Measurements from ENCODE around the gene ZNF41. TPM values are rescaled to one million over a fixed set of nuclear protein-coding genes. Genes with fewer than 3 reads are reported as not detected.

ZNF41 gene
- total RNA-seq, 4 donors from 2014 or later, result 10.3 to 21.2 (median 16.1) TPM

- no peak for TF ChIP-seq CTCF (IDR thresholded peaks at IDR 0.05)
- TF ChIP-seq POLR2A (IDR thresholded peaks at IDR 0.05), result no peak
- H3K36me3 ChIP-seq, result peaks cover 0 to 40% (median 4%) of the 10 kb centered on the region in 3 donors
- no peaks in the 10 kb centered on the region for H3K4me1 ChIP-seq
- no peak overlapping the region for H3K27ac ChIP-seq
- no peak for DNase-seq
- peaks cover 0 to 11% (median 0%) of the 10 kb centered on the region in 4 donors for H3K9me3 ChIP-seq
- no peak overlapping the region for H3K4me3 ChIP-seq
- H3K27me3 ChIP-seq, result no peaks in the 10 kb centered on the region
These were observed 36.1 kb downstream of the ZNF41 start for GRCh38 chrX:47446971-47447370.

- Histone ChIP-seq H3K27me3 (no peaks in the 10 kb centered on the region), H3K36me3 (peaks cover 0 to 35% (median 4%) of the 10 kb centered on the region in 3 donors), H3K4me1 (no peaks in the 10 kb centered on the region), H3K4me3 (no peak overlapping the region), H3K27ac (no peak overlapping the region), H3K9me3 (peaks cover 0 to 11% (median 0%) of the 10 kb centered on the region in 4 donors)
- TF ChIP-seq POLR2A (IDR thresholded peaks at IDR 0.05) (no peak), CTCF (IDR thresholded peaks at IDR 0.05) (no peak)
- DNase-seq, result no peak
These were observed 36.6 kb downstream of the ZNF41 start for GRCh38 chrX:47446431-47446830.

- no peak for TF ChIP-seq POLR2A (IDR thresholded peaks at IDR 0.05)
- H3K36me3 ChIP-seq, result no peaks in the 10 kb centered on the region
- H3K27me3 ChIP-seq, result no peaks in the 10 kb centered on the region
- H3K4me3 ChIP-seq, result no peak overlapping the region
- H3K4me1 ChIP-seq, result no peaks in the 10 kb centered on the region
- no peak overlapping the region for H3K27ac ChIP-seq
- no peaks in the 10 kb centered on the region for H3K9me3 ChIP-seq
- DNase-seq, result no peak
These were observed 52.1 kb downstream of the ZNF41 start for GRCh38 chrX:47430925-47431324.

- Histone ChIP-seq H3K4me1 (no peaks in the 10 kb centered on the region), H3K9me3 (no peaks in the 10 kb centered on the region), H3K36me3 (no peaks in the 10 kb centered on the region), H3K27ac (no peak overlapping the region), H3K4me3 (no peak overlapping the region), H3K27me3 (no peaks in the 10 kb centered on the region)
- TF ChIP-seq POLR2A (IDR thresholded peaks at IDR 0.05) (no peak), CTCF (IDR thresholded peaks at IDR 0.05) (no peak)
- DNase-seq, result no peak
These were observed 60.6 kb downstream of the ZNF41 start for GRCh38 chrX:47422444-47422843.

- H3K27ac ChIP-seq, result no peak overlapping the region
- H3K4me1 ChIP-seq, result no peaks in the 10 kb centered on the region
- no peaks in the 10 kb centered on the region for H3K9me3 ChIP-seq
- no peak for DNase-seq
- no peaks in the 10 kb centered on the region for H3K27me3 ChIP-seq
- TF ChIP-seq CTCF (IDR thresholded peaks at IDR 0.05) (no peak), POLR2A (IDR thresholded peaks at IDR 0.05) (no peak)
- no peaks in the 10 kb centered on the region for H3K36me3 ChIP-seq
- no peak overlapping the region for H3K4me3 ChIP-seq
These were observed 62.1 kb downstream of the ZNF41 start for GRCh38 chrX:47420962-47421361.

- H3K27ac ChIP-seq, result no peak overlapping the region
- H3K36me3 ChIP-seq, result no peaks in the 10 kb centered on the region
- H3K4me1 ChIP-seq, result no peaks in the 10 kb centered on the region
- TF ChIP-seq CTCF (IDR thresholded peaks at IDR 0.05), result no peak
- no peak for TF ChIP-seq POLR2A (IDR thresholded peaks at IDR 0.05)
- H3K27me3 ChIP-seq, result no peaks in the 10 kb centered on the region
- no peak overlapping the region for H3K4me3 ChIP-seq
- peaks cover 0 to under 1% (median 0%) of the 10 kb centered on the region in 4 donors for H3K9me3 ChIP-seq
- DNase-seq, result no peak
These were observed 62.8 kb downstream of the ZNF41 start for GRCh38 chrX:47420265-47420664.

Measured in Peyer's patch (tissue), 4 donors.